OCI-LY3 (cell line): ENCODE results near the gene ECI2.

Experiments
- H2AFZ ChIP-seq: fragments of 200-600, 300-600 bp; shearing (Covaris generic); 2 replicates; pipeline ENCODE4 v1.6.0; 2014; ENCODE audit warnings: antibody characterized with exemption, low read depth, low read length
- H3K27ac ChIP-seq: fragments of 200-600, 300-600 bp; sonication (generic); 2 replicates; pipeline ENCODE4 v1.5.1; 2014; ENCODE audit warnings: mild to moderate bottlenecking, low read length, moderate library complexity, mixed read lengths
- H3K27me3 ChIP-seq: fragments of 200-600, 300-600 bp; sonication (generic); 2 replicates; pipeline ENCODE4 v1.6.1; 2014; ENCODE audit warnings: low read depth, low read length, mixed read lengths
- H3K36me3 ChIP-seq: fragments of 200-600, 300-600 bp; sonication (generic); replicated peaks from 2 replicates; pipeline ENCODE3; 2014; ENCODE audit warnings: low read depth, low read length, mixed read lengths
- H3K4me1 ChIP-seq: fragments of 300-600, 200-600 bp; sonication (generic); 2 replicates; pipeline ENCODE4 v1.6.1; 2014; ENCODE audit warnings: low read length, mixed read lengths
- H3K4me2 ChIP-seq: fragments of 200-600, 300-600 bp; sonication (generic); 2 replicates; pipeline ENCODE4 v1.6.1; 2014; ENCODE audit warnings: low read length, mixed read lengths
- H3K4me3 ChIP-seq: fragments of 300-600, 200-600 bp; sonication (generic); 2 replicates; pipeline ENCODE4 v1.5.1; 2014; ENCODE audit warnings: antibody characterized with exemption, mild to moderate bottlenecking, low read length, moderate library complexity
- H3K79me2 ChIP-seq: fragments of 300-600, 200-600 bp; shearing (Covaris generic); 2 replicates; pipeline ENCODE4 v1.6.1; 2014; ENCODE audit warnings: mild to moderate bottlenecking, low read length, mixed read lengths
- H3K9ac ChIP-seq: fragments of 300-600, 200-600 bp; shearing (Covaris generic); 2 replicates; pipeline ENCODE4 v1.6.0; 2014; ENCODE audit warnings: mild to moderate bottlenecking, low read length, moderate library complexity
- H3K9me3 ChIP-seq: fragments of 200-600, 300-600 bp; shearing (Covaris generic); 2 replicates; pipeline ENCODE4 v1.6.1; 2014; ENCODE audit warnings: low read length, mixed read lengths; ENCODE audit not compliant: insufficient read depth
- H4K20me1 ChIP-seq: fragments of 200-600, 300-600 bp; sonication (generic); 2 replicates; pipeline ENCODE4 v1.6.1; 2016; ENCODE audit warnings: low read length, mixed read lengths; ENCODE audit not compliant: insufficient read depth
- EZH2phosphoT487 ChIP-seq: fragments of 200-600 bp; shearing (Covaris generic); IDR thresholded peaks from 2 replicates; pipeline ENCODE4 v1.6.1; 2018; ENCODE audit warnings: antibody characterized with exemption, mixed run types, low read depth
- TF ChIP-seq, protein P1 (sequence below): fragments of 200-600, 300-600 bp; sonication (generic); IDR thresholded peaks from 2 replicates; pipeline ENCODE4 v1.5.1; 2014; ENCODE audit warnings: antibody characterized with exemption, low read length, low read depth

Gene ECI2

GRCh38 chr6:4170297-4170696 is 34.9 kb upstream of the ECI2 start:
- H3K9me3 ChIP-seq, result no peaks in the 10 kb centered on the region
- no peak overlapping the region for H3K27ac ChIP-seq
- H3K4me1 ChIP-seq, result peaks cover 10% of the 10 kb centered on the region
- no peak overlapping the region for H3K4me3 ChIP-seq
- H3K9ac ChIP-seq, result no peak overlapping the region
- H3K79me2 ChIP-seq, result no peaks in the 10 kb centered on the region
- no peaks in the 10 kb centered on the region for H3K36me3 ChIP-seq
- no peaks in the 10 kb centered on the region for H4K20me1 ChIP-seq
- no peak overlapping the region for H2AFZ ChIP-seq
- no peaks in the 10 kb centered on the region for H3K27me3 ChIP-seq
- TF ChIP-seq EZH2phosphoT487, result no peak
- TF ChIP-seq, protein P1, sequence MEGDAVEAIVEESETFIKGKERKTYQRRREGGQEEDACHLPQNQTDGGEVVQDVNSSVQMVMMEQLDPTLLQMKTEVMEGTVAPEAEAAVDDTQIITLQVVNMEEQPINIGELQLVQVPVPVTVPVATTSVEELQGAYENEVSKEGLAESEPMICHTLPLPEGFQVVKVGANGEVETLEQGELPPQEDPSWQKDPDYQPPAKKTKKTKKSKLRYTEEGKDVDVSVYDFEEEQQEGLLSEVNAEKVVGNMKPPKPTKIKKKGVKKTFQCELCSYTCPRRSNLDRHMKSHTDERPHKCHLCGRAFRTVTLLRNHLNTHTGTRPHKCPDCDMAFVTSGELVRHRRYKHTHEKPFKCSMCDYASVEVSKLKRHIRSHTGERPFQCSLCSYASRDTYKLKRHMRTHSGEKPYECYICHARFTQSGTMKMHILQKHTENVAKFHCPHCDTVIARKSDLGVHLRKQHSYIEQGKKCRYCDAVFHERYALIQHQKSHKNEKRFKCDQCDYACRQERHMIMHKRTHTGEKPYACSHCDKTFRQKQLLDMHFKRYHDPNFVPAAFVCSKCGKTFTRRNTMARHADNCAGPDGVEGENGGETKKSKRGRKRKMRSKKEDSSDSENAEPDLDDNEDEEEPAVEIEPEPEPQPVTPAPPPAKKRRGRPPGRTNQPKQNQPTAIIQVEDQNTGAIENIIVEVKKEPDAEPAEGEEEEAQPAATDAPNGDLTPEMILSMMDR, result no peak
- no peak overlapping the region for H3K4me2 ChIP-seq

GRCh38 chr6:4169028-4169789 is 33.8 kb upstream of the ECI2 start:
- Histone ChIP-seq H3K9me3 (no peaks in the 10 kb centered on the region), H2AFZ (no peak overlapping the region), H3K4me2 (no peak overlapping the region), H3K4me3 (no peak overlapping the region), H3K27me3 (no peaks in the 10 kb centered on the region), H3K9ac (no peak overlapping the region), H3K79me2 (no peaks in the 10 kb centered on the region), H3K36me3 (no peaks in the 10 kb centered on the region), H3K27ac (no peak overlapping the region), H3K4me1 (peaks cover 10% of the 10 kb centered on the region), H4K20me1 (no peaks in the 10 kb centered on the region)
- TF ChIP-seq, protein P1, result no peak

DNA sequence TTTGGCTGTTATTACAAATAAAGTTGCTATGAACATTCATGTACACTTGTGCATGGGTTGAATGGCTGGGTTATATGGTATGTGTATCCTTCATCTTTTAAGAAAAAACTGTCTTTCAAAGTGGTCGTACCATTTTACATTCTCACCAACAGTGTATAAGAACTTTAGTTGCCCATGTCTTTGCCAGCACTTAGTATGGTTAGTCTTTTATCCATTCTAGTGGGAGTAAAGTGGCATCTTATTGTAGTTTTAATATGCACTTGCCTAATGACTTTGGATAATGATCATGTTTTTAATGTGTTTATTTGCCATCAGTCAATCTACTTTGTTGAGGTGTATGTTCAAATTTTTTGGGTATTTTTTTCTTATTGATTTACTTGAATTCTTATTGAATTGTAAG is 32.5 kb upstream of the ECI2 start:
- H3K9ac ChIP-seq, result no peak overlapping the region
- no peaks in the 10 kb centered on the region for H3K9me3 ChIP-seq
- H3K27me3 ChIP-seq, result no peaks in the 10 kb centered on the region
- TF ChIP-seq, protein P1, result no peak
- TF ChIP-seq EZH2phosphoT487, result no peak
- no peak overlapping the region for H3K4me2 ChIP-seq
- no peaks in the 10 kb centered on the region for H3K79me2 ChIP-seq
- H3K27ac ChIP-seq, result no peak overlapping the region
- peaks cover 10% of the 10 kb centered on the region for H3K4me1 ChIP-seq
- no peak overlapping the region for H3K4me3 ChIP-seq
- no peaks in the 10 kb centered on the region for H4K20me1 ChIP-seq
- H2AFZ ChIP-seq, result no peak overlapping the region
- no peaks in the 10 kb centered on the region for H3K36me3 ChIP-seq

- H3K36me3 ChIP-seq, result no peaks in the 10 kb centered on the region
Observed at GRCh38 chr6:4167123-4167522, 31.7 kb upstream of the ECI2 start.

More at GRCh38 chr6:4167123-4167522, 31.7 kb upstream of the ECI2 start:
- no peaks in the 10 kb centered on the region for H3K79me2 ChIP-seq
- TF ChIP-seq EZH2phosphoT487, result no peak
- TF ChIP-seq, protein P1, result no peak
- no peak overlapping the region for H3K4me3 ChIP-seq
- no peaks in the 10 kb centered on the region for H3K27me3 ChIP-seq
- no peak overlapping the region for H3K27ac ChIP-seq
- no peaks in the 10 kb centered on the region for H3K9me3 ChIP-seq
- no peak overlapping the region for H2AFZ ChIP-seq
- H3K9ac ChIP-seq, result no peak overlapping the region
- no peaks in the 10 kb centered on the region for H4K20me1 ChIP-seq
- peaks cover 6% of the 10 kb centered on the region for H3K4me1 ChIP-seq
- no peak overlapping the region for H3K4me2 ChIP-seq
